Stimulated activated CD4-positive, alpha-beta T cell treated with anti-CD3 and anti-CD28 coated beads, Interleukin-1b, Interleukin-23, amount 100 ng/mL, for 1 hour (primary cell): Measurements from ENCODE around the gene RAB27B.

ENCODE experiments used
- DNase-seq, 2 donors: peaks; one replicate each; pipeline ENCODE4 v3.0.0-alpha.2; 2020; ENCODE audit warnings: low read depth in 2 of 2

RAB27B gene

GRCh38 chr18:54867131-54867530 lies 38.9 kb downstream of the RAB27B start:
- DNase-seq = no peak

DNA sequence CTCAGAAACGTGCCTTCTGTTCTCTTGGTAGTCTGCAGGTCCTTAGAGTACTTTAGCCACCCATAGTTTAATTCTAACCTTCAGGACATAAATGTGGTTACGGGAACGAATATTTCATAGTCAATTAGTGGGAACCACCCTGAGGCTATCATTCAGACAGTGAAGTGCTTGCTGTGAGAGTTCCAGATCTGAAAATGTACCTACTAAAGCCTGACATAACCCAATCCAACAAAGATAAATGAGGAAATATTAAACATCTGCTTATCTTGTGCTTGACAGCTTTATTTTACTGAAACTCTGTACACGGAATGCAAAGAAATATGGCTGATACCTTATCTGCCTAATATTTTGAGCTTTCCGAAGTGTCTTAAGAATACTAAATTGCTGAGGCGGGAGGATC lies 43.0 kb downstream of the RAB27B start:
- DNase-seq = no peak

GRCh38 chr18:54872681-54873080 lies 44.4 kb downstream of the RAB27B start:
- no peak for DNase-seq

- DNase-seq = no peak
Observed at GRCh38 chr18:54873884-54874255, 45.6 kb downstream of the RAB27B start.

DNA sequence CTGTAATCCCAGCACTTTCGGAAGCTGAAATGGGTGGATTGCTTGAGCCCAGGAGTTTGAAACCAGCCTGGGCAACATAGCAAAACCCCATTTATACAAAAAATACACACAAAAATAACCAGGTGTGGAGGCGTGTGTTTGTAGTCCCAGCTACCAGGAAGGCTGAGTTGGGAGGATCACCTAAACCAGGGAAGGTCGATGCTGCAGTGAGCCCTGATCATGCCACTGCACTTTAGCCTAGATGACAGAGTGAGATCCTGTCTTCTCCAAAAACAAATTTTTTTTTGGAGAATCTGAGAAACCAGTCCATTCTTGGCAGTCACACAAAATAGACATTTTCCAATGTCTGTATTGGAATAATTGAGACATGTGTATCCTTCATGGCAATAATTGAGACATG lies 46.8 kb downstream of the RAB27B start:
- DNase-seq = no peak

GRCh38 chr18:54877076-54877475 lies 48.8 kb downstream of the RAB27B start:
- DNase-seq = no peak

GRCh38 chr18:54878159-54878622 lies 49.9 kb downstream of the RAB27B start:
- no peak for DNase-seq

DNA sequence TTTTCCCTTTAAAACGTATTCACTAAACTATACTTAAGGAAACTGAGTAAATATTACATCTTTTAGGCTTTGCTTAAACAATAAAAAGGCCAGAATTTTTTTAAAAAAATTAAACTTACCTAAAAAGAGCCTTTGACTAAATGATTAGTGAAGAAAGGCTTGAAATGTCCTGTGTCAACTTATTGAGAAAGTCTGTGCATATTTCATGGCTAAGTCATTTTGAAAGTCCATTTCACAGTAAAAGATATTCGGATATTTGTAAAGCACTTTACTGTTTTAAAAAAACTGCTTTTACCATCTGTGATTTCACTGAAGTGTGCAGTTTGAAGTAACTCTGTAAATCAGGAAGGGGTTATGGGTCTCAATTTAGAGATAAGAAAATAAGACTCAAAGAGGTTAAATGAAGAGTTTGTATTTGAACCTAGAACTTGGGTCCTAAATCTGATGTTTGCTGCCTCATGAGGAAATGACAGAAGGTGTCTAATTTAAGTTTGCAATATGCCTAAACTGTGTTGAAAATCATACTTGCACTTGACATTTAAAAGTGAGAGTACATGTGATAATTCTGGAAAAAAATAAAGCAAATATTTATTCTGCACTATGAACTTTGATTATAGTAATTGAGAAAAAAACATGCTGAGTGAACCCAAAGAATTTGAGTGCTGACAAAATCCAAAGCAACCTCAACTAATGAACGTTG lies 50.5 kb downstream of the RAB27B start:
- DNase-seq = no peak

GRCh38 chr18:54879691-54880090 lies 51.4 kb downstream of the RAB27B start:
- DNase-seq = no peak

DNA sequence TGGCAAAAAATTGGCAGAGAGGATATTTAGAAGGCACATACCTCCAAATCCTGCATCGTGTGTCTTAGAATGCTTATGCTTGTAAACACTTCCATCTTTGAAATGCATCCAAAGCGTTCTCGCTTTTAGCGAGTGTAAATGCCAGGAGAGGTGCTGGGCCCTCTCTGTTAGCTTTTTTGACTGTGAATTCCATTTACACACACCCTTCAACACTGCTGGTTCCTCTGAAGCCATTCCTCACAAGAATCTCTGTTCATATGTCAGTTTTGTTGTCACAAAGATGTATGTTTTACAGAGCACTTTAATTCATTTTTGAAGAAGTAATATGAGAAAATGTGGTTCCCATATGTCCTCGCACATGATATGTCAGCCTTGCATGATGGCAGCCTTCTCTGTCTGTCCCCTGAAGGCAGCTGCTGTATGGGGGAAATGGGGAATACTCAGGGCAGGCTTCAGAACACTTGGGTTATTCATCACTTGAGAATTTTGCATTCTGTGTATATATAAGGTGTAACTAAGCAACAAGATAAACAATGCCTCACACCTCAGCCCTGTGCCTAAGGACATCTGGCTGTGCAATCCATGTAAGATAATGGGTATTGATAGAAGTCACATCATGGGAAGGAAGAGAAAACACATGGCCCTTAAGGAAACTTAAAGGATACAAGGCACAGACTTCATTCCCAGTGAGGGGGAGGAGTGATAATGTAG lies 52.3 kb downstream of the RAB27B start:
- no peak for DNase-seq

- no peak for DNase-seq
Observed at GRCh38 chr18:54881229-54881768, 53.0 kb downstream of the RAB27B start.

DNA sequence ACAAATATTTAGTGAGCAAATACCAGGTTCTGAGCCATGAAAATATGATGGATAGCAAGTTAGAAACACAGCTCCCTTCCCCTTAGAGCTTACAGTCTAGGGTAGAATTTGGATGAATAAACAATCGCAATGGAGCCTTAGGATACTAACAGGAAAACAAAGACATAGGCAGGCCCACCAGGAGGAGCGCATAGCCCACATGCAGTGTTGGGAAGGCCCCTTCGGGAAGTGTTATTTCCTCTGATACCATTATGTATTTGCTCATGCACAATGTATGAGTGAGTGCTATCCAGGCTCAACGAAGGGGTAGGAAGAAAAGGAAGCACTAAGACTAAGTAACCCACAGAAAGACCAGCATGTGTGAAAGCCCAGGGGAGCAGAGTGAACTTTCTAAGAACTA lies 54.0 kb downstream of the RAB27B start:
- no peak for DNase-seq

DNA sequence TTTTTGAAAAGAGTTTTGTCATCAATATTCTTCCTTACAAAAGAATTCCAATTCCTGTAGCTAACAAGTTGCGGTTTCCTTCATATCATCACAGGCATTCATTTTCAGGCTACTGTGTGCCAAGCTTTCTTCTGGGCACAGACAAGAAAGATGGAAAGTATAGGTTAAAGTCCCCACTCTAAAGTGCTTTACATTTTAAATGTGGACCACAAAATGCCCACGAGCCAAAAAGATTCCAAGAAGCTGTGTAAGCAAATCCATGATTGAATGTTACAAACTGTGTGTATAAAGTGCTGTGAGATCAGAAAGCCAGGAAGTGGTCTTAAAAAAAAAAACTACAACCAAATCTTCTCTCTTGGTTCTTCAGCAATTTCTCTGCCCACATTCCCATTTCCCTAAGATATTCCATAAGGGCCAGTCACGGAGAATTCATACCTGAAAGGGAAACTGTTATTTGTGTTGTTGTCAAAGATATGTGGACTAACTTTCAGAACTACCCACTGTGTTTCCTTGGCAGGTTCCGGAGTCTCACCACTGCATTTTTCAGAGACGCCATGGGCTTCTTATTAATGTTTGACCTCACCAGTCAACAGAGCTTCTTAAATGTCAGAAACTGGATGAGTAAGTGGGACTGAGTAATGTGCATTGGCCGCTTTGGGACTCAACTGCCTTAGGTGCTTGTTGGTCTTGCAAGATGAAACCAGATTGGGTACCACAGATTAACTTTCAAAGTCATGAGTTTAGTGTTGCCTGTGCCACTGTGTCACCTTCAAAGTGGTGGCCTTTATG lies 55.7 kb downstream of the RAB27B start:
- DNase-seq = no peak

- DNase-seq = no peak
Observed at GRCh38 chr18:54888378-54888777, 60.1 kb downstream of the RAB27B start.

- no peak for DNase-seq
Observed at GRCh38 chr18:54888933-54889332, 60.7 kb downstream of the RAB27B start.

- no peak for DNase-seq
Observed at GRCh38 chr18:54899500-54899899, 71.2 kb downstream of the RAB27B start.

DNA sequence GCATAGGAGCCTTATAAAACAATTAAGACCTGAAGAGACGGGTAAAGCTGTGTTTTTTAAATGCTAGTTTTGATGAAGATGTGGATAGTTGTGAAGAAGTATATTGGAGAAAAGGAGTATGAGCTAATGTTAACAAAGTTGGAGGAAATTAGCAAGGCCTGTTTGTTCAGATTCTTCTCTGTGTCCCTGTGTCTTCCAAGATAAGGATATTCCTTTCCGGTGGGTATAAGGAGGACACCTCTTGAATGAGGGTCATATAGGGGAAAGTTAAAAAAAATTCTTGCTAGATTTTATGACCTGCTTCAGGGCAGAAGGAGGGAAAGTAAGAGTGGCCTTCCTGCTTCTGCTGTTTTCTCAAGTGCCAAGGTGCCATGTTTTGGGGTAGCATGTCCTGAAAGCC lies 72.0 kb downstream of the RAB27B start:
- no peak for DNase-seq

GRCh38 chr18:54904581-54904980 lies 76.3 kb downstream of the RAB27B start:
- no peak for DNase-seq

DNA sequence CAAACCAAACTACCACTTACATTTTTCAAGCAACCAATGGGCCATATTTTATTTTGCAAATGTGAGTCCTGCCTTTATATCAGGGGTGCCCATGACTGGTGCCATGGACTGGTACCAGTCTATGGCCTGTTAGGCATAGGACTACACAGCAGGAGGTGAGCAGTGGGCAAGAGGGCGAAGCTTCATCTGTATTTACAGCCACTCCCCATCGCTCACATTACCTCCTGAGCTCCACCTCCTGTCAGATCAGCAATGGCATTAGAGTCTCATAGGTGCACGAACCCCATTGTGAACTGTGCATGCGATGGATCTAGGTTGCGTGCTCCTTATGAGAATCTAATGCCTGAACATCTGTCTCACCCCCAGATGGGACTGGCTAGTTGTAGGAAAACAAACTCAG lies 77.4 kb downstream of the RAB27B start:
- no peak for DNase-seq

GRCh38 chr18:54906331-54907185 lies 78.3 kb downstream of the RAB27B start:
- no peak for DNase-seq

GRCh38 chr18:54909538-54909937 lies 81.3 kb downstream of the RAB27B start:
- DNase-seq = no peak
